Neuron (in vitro differentiated cells): ENCODE results near the gene MEGF8.

Experiments used
- H2AFZ ChIP-seq: one replicate; pipeline ENCODE4 v1.6.1; 2013; ENCODE audit warnings: low read depth, mild to moderate bottlenecking, inconsistent platforms, low read length, moderate library complexity
- H3K27me3 ChIP-seq: one replicate; pipeline ENCODE4 v1.6.1; 2013; ENCODE audit warnings: low read length; ENCODE audit not compliant: insufficient read depth
- H3K36me3 ChIP-seq: one replicate; pipeline ENCODE4 v1.6.1; 2013; ENCODE audit warnings: low read length; ENCODE audit not compliant: insufficient read depth
- H3K4me1 ChIP-seq: one replicate; pipeline ENCODE4 v1.6.1; 2013; ENCODE audit warnings: low read length; ENCODE audit not compliant: insufficient read depth
- H3K4me3 ChIP-seq: 2 replicates; pipeline ENCODE4 v1.5.1; 2013; ENCODE audit warnings: mild to moderate bottlenecking, low read length, moderate library complexity
- H3K9me3 ChIP-seq: one replicate; pipeline ENCODE4 v1.6.1; 2013; ENCODE audit warnings: low read length

The MEGF8 gene

GRCh38 chr19:42368360-42368759 lies 42.9 kb downstream of the MEGF8 start:
- Histone ChIP-seq H3K4me1 (peaks cover 11% of the 10 kb centered on the region), H3K9me3 (peaks cover 3% of the 10 kb centered on the region), H3K4me3 (no peak overlapping the region), H2AFZ (no peak overlapping the region), H3K36me3 (peaks cover 43% of the 10 kb centered on the region), H3K27me3 (no peaks in the 10 kb centered on the region)

- no peaks in the 10 kb centered on the region for H3K27me3 ChIP-seq
Observed at GRCh38 chr19:42368765-42369164, 43.3 kb downstream of the MEGF8 start.

GRCh38 chr19:42369433-42370067 lies 44.1 kb downstream of the MEGF8 start:
- Histone ChIP-seq H3K4me3 (no peak overlapping the region), H2AFZ (no peak overlapping the region), H3K4me1 (peaks cover 11% of the 10 kb centered on the region), H3K9me3 (no peaks in the 10 kb centered on the region), H3K27me3 (no peaks in the 10 kb centered on the region), H3K36me3 (peaks cover 39% of the 10 kb centered on the region)

More at GRCh38 chr19:42368765-42369164, 43.3 kb downstream of the MEGF8 start:
- Histone ChIP-seq H2AFZ (no peak overlapping the region), H3K36me3 (peaks cover 41% of the 10 kb centered on the region), H3K4me1 (peaks cover 11% of the 10 kb centered on the region), H3K9me3 (peaks cover 1% of the 10 kb centered on the region), H3K4me3 (no peak overlapping the region)

- Histone ChIP-seq H3K36me3 (peaks cover 42% of the 10 kb centered on the region), H3K9me3 (no peaks in the 10 kb centered on the region), H3K4me3 (no peak overlapping the region), H2AFZ (no peak overlapping the region), H3K27me3 (no peaks in the 10 kb centered on the region), H3K4me1 (peaks cover 11% of the 10 kb centered on the region)
Observed at GRCh38 chr19:42370068-42370520, 44.7 kb downstream of the MEGF8 start.

GRCh38 chr19:42370626-42371175 lies 45.3 kb downstream of the MEGF8 start:
- no peak overlapping the region for H2AFZ ChIP-seq
- no peak overlapping the region for H3K4me3 ChIP-seq
- H3K36me3 ChIP-seq, result peaks cover 44% of the 10 kb centered on the region
- H3K27me3 ChIP-seq, result no peaks in the 10 kb centered on the region
- H3K4me1 ChIP-seq, result peaks cover 11% of the 10 kb centered on the region
- no peaks in the 10 kb centered on the region for H3K9me3 ChIP-seq

- Histone ChIP-seq H3K27me3 (no peaks in the 10 kb centered on the region), H2AFZ (no peak overlapping the region), H3K36me3 (peaks cover 46% of the 10 kb centered on the region), H3K9me3 (no peaks in the 10 kb centered on the region), H3K4me1 (peaks cover 9% of the 10 kb centered on the region), H3K4me3 (no peak overlapping the region)
Observed at GRCh38 chr19:42374826-42375376, 49.5 kb downstream of the MEGF8 start.

- Histone ChIP-seq H3K27me3 (no peaks in the 10 kb centered on the region), H3K4me1 (peaks cover 3% of the 10 kb centered on the region)
Observed at GRCh38 chr19:42375415-42376176, 50.2 kb downstream of the MEGF8 start.

GRCh38 chr19:42376177-42376555 lies 50.7 kb downstream of the MEGF8 start:
- Histone ChIP-seq H3K4me3 (no peak overlapping the region), H2AFZ (no peak overlapping the region), H3K27me3 (no peaks in the 10 kb centered on the region), H3K4me1 (peaks cover 3% of the 10 kb centered on the region), H3K9me3 (no peaks in the 10 kb centered on the region), H3K36me3 (peaks cover 38% of the 10 kb centered on the region)

More at GRCh38 chr19:42375415-42376176, 50.2 kb downstream of the MEGF8 start:
- Histone ChIP-seq H3K9me3 (no peaks in the 10 kb centered on the region), H3K36me3 (peaks cover 40% of the 10 kb centered on the region), H3K4me3 (no peak overlapping the region), H2AFZ (no peak overlapping the region)

GRCh38 chr19:42378225-42379215 lies 53.1 kb downstream of the MEGF8 start:
- peaks cover 3% of the 10 kb centered on the region for H3K4me1 ChIP-seq
- H2AFZ ChIP-seq, result no peak overlapping the region
- H3K36me3 ChIP-seq, result peaks cover 27% of the 10 kb centered on the region
- no peaks in the 10 kb centered on the region for H3K9me3 ChIP-seq
- no peak overlapping the region for H3K4me3 ChIP-seq
- no peaks in the 10 kb centered on the region for H3K27me3 ChIP-seq

GRCh38 chr19:42380155-42380554 lies 54.7 kb downstream of the MEGF8 start:
- H3K4me1 ChIP-seq, result peaks cover 3% of the 10 kb centered on the region
- H3K4me3 ChIP-seq, result no peak overlapping the region
- no peaks in the 10 kb centered on the region for H3K27me3 ChIP-seq
- H3K9me3 ChIP-seq, result no peaks in the 10 kb centered on the region
- no peak overlapping the region for H2AFZ ChIP-seq
- H3K36me3 ChIP-seq, result peaks cover 14% of the 10 kb centered on the region

- Histone ChIP-seq H3K27me3 (peaks cover 21% of the 10 kb centered on the region), H3K9me3 (no peaks in the 10 kb centered on the region), H3K4me1 (no peaks in the 10 kb centered on the region), H3K4me3 (peak overlapping the region; percentile 23), H3K36me3 (no peaks in the 10 kb centered on the region), H2AFZ (peak overlapping the region; percentile 74)
Observed at GRCh38 chr19:42386974-42387707, 61.7 kb downstream of the MEGF8 start.
